Prostate gland (tissue), 2 donors: Measurements from ENCODE around the gene NPM1. TPM values are rescaled to one million over a fixed set of nuclear protein-coding genes. Genes with fewer than 3 reads are reported as not detected.

Experiments
- DNase-seq: peaks from one replicate; pipeline ENCODE4 v3.0.0-alpha.2; 2019; ENCODE audit warnings: low spot score
- H3K27ac ChIP-seq, 2 donors: fragments of 200-600 bp; sonication (generic); 2 replicates each; pipeline ENCODE4 v1.5.1; 2017 to 2019
- H3K27me3 ChIP-seq: fragments of 200-600 bp; sonication (generic); replicated peaks from 2 replicates; pipeline ENCODE4 v1.5.1; 2019; ENCODE audit not compliant: insufficient read depth
- H3K36me3 ChIP-seq, 2 donors: fragments of 200-600 bp; sonication (generic); 1 replicate in 1 of 2; 2 replicates in 1 of 2; pipeline versions ENCODE4 v1.5.1 to v1.8.1; 2017 to 2019
- H3K4me1 ChIP-seq: fragments of 200-600 bp; sonication (generic); replicated peaks from 2 replicates; pipeline ENCODE4 v1.5.1; 2019
- H3K4me3 ChIP-seq, 2 donors: fragments of 200-600 bp; sonication (generic); 2 replicates each; pipeline ENCODE4 v1.5.1; 2017 to 2019
- H3K9me3 ChIP-seq: fragments of 200-600 bp; sonication (generic); 2 replicates; pipeline ENCODE4 v1.5.1; 2017
- POLR2A ChIP-seq: fragments of 450-650 bp; IDR thresholded peaks from one replicate; pipeline ENCODE4 v1.6.1; 2016; ENCODE audit warnings: antibody characterized with exemption, mild to moderate bottlenecking
- POLR2AphosphoS5 ChIP-seq: sonication (generic); formaldehyde crosslinking; IDR thresholded peaks from one replicate; pipeline ENCODE4 v1.6.1; 2017; ENCODE audit warnings: antibody characterized with exemption
- WGBS: methylation state at CpG from one replicate; pipeline ENCODE4 v1.1.5; 2018; 5-methylcytosine and 5-hydroxymethylcytosine counted together
- intact Hi-C: fragments of 100-400 bp; cut with DNase I; formaldehyde crosslinking; loops from one replicate; pipeline ENCODE4 v1.14.2; 2022
- total RNA-seq, 2 donors: library from RNA; depleted of rRNA; stranded (reverse); fragments of >200 nt; gene quantifications; one replicate each; pipeline ENCODE4 v1.1.0, GENCODE V29; 2016
- TF ChIP-seq, protein P1 (sequence below), 4 experiments: fragments of 200-600 bp in 2 of 4; fragments of 450-650 bp in 2 of 4; sonication (generic) in 2 of 4; IDR thresholded peaks; 1 replicate in 3 of 4; 2 replicates in 1 of 4; pipeline ENCODE4 v1.5.1; 2016 to 2019; ENCODE audit warnings: antibody characterized with exemption in 4 of 4, mild to moderate bottlenecking in 2 of 4, moderate library complexity in 2 of 4

Gene NPM1
- total RNA-seq, 2 donors from 2014 or later = 397 to 544 TPM

DNA sequence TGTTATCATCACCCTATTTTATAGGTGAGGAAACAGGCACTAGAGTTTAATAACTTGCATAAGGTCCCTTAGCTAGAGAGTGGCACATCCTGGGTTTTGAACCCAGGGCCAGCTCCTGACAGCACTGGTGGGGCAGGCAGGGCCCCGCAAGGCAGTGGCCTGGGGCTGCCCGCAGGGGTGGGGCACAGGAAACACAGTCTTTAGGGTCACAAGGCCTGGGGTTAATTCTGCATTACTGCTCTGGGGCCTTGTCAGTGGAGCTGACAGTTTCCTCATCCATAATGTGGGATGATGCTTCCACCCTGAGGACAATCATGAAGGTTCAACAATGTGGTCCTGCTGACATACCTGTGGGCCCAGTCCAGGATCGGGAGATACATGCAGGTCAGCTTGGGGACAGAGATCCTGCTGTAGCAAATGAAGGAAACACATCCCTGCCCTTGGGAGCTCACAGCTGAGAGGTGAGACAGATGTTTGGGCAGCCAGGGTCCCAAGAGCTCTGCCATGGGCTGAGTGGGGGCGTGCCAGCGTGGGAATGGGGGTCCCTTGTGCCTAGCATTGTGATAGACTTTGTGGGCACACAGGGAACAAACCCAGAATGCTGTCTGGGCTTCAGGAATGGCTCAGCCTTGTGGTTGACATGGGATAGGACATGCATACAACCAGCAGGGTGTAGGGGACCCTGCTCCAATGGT lies 46.5 kb downstream of the NPM1 start:
- no peak overlapping the region for H3K27ac ChIP-seq
- TF ChIP-seq POLR2AphosphoS5 (no peak), POLR2A (no peak)
- TF ChIP-seq, protein P1, sequence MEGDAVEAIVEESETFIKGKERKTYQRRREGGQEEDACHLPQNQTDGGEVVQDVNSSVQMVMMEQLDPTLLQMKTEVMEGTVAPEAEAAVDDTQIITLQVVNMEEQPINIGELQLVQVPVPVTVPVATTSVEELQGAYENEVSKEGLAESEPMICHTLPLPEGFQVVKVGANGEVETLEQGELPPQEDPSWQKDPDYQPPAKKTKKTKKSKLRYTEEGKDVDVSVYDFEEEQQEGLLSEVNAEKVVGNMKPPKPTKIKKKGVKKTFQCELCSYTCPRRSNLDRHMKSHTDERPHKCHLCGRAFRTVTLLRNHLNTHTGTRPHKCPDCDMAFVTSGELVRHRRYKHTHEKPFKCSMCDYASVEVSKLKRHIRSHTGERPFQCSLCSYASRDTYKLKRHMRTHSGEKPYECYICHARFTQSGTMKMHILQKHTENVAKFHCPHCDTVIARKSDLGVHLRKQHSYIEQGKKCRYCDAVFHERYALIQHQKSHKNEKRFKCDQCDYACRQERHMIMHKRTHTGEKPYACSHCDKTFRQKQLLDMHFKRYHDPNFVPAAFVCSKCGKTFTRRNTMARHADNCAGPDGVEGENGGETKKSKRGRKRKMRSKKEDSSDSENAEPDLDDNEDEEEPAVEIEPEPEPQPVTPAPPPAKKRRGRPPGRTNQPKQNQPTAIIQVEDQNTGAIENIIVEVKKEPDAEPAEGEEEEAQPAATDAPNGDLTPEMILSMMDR (IDR thresholded peaks at IDR 0.05) = no peak
- intact Hi-C loops = no loop called here

DNA sequence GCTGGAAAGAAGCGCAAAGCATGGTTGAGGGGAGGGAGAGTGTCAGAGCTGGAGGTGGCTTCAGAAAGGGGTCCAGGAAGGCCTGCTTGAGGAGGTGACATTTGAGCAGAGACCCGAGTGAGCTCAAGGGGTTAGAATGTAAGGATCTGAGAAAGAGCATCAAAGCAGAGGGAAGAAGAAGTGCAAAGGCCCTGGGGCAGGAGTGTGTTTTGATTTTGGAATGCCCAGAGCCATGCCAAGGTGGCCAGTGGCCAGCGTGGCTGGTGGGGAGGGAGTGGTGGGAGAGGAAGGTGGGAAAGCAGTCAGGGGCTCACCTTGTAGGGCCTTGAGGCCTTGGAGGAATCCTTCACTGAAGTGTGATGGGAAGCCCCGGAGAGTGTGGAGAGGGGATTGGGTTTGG lies 47.2 kb downstream of the NPM1 start:
- H3K27me3 ChIP-seq = no peaks in the 10 kb centered on the region
- no peaks in the 10 kb centered on the region for H3K4me1 ChIP-seq
- H3K9me3 ChIP-seq = no peaks in the 10 kb centered on the region
- intact Hi-C loops = no loop called here
- DNase-seq = no peak
- no peaks in the 10 kb centered on the region for H3K36me3 ChIP-seq
- H3K27ac ChIP-seq = no peak overlapping the region
- WGBS = 96% methylated on average over 4 of the region's 4 CpGs
- H3K4me3 ChIP-seq = no peak overlapping the region
- TF ChIP-seq POLR2AphosphoS5 (no peak), POLR2A (no peak)
- TF ChIP-seq, protein P1 (IDR thresholded peaks at IDR 0.05) = no peak

More for the DNA sequence above, 46.5 kb downstream of the NPM1 start:
- WGBS = 88% methylated on average over 5 of the region's 5 CpGs
- Histone ChIP-seq H3K36me3 (no peaks in the 10 kb centered on the region), H3K4me1 (no peaks in the 10 kb centered on the region), H3K9me3 (no peaks in the 10 kb centered on the region), H3K4me3 (no peak overlapping the region), H3K27me3 (no peaks in the 10 kb centered on the region)
- DNase-seq = no peak

DNA sequence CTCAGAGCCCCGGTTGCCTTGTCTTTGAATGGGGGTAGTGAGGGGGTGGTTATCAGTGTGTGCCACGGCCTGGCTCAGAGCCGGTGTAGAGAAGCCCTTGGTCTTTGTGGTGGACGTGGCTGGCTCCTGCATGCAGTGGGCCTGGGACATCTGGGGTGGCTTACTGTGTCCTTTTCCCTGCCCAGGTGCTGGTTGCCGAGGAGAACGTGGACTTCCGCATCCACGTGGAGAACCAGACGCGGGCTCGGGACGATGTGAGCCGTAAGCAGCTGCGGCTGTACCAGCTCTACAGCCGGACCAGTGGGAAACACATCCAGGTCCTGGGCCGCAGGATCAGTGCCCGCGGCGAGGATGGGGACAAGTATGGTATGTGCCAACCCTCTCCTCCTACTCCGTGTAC lies 48.3 kb downstream of the NPM1 start:
- no peak overlapping the region for H3K27ac ChIP-seq
- no peaks in the 10 kb centered on the region for H3K27me3 ChIP-seq
- no peaks in the 10 kb centered on the region for H3K36me3 ChIP-seq
- intact Hi-C loops = no loop called here
- H3K9me3 ChIP-seq = no peaks in the 10 kb centered on the region
- TF ChIP-seq POLR2AphosphoS5 = no peak
- no peak for TF ChIP-seq POLR2A
- TF ChIP-seq, protein P1 (IDR thresholded peaks at IDR 0.05) = no peak
- no peaks in the 10 kb centered on the region for H3K4me1 ChIP-seq
- WGBS = 94% methylated on average over 20 of the region's 20 CpGs
- H3K4me3 ChIP-seq = no peak overlapping the region
- DNase-seq = no peak

DNA sequence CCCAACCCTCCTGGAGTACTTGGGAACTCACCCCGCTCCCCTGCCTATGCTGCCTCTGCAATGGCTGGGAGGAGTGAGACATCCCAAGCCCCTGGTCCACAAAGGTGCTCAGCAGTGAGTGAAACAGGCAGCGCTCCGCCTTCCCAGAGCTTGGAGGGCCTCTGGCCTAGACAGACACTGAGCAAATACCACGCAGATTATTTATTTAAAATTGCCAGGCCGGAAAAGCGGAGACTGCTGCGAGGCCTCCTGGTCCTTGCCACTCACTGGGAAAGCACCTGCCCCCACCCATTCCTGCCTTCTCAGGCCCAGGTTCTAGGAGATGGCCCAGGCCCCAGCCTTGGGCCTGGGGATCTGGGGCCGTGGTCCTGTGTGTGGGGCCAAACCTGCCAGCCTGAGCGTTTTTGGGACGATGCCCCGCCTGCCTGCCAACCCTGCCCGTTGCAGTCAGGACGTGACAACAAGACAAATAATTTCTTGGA lies 49.2 kb downstream of the NPM1 start:
- no peaks in the 10 kb centered on the region for H3K27me3 ChIP-seq
- intact Hi-C loops = no loop called here

More for the DNA sequence above, 49.2 kb downstream of the NPM1 start:
- TF ChIP-seq POLR2AphosphoS5 = no peak
- TF ChIP-seq, protein P1 (IDR thresholded peaks at IDR 0.05) = no peak
- no peak for TF ChIP-seq POLR2A
- 60% methylated on average over 12 of the region's 13 CpGs for WGBS
- H3K27ac ChIP-seq = no peak overlapping the region
- H3K9me3 ChIP-seq = no peaks in the 10 kb centered on the region
- DNase-seq = no peak
- no peak overlapping the region for H3K4me3 ChIP-seq
- H3K4me1 ChIP-seq = no peaks in the 10 kb centered on the region
- no peaks in the 10 kb centered on the region for H3K36me3 ChIP-seq
